CD8-positive, alpha-beta memory T cell (primary cell): ENCODE results near the gene NEURL1B. TPM values are rescaled to one million over a fixed set of nuclear protein-coding genes. Genes with fewer than 3 reads are reported as not detected.

Experiments used
- CTCF ChIA-PET: fragments of 350-600 bp; sonication (Branson Sonifier 250); formaldehyde crosslinking; loops from one replicate; lab custom pipeline; 2021; ENCODE audit warnings: antibody characterized with exemption; lab: Charles Lee
- POLR2A ChIA-PET: fragments of 350-600 bp; sonication (Branson Sonifier 250); formaldehyde crosslinking; loops from one replicate; lab custom pipeline; 2021; ENCODE audit warnings: antibody characterized with exemption; lab: Charles Lee
- DNase-seq, 5 donors: peaks; one replicate each; pipeline versions ENCODE4 v3.0.0 to v3.0.0-alpha.2; 2020 to 2022; ENCODE audit warnings: mixed read lengths in 1 of 5
- H3K27ac ChIP-seq: one replicate; pipeline ENCODE4 v1.7.0; 2013; ENCODE audit warnings: low read depth, mild to moderate bottlenecking, low read length, moderate library complexity
- H3K27me3 ChIP-seq: 2 replicates; pipeline ENCODE4 v1.7.0; 2013; ENCODE audit warnings: low read length, mild to moderate bottlenecking; ENCODE audit not compliant: insufficient read depth, poor library complexity, severe bottlenecking
- H3K36me3 ChIP-seq: 2 replicates; pipeline ENCODE4 v1.7.0; 2013; ENCODE audit warnings: mild to moderate bottlenecking, low read length, moderate library complexity; ENCODE audit not compliant: insufficient read depth
- H3K4me1 ChIP-seq: 2 replicates; pipeline ENCODE4 v1.7.0; 2013; ENCODE audit warnings: mild to moderate bottlenecking, low read length, moderate library complexity; ENCODE audit not compliant: insufficient read depth
- H3K4me3 ChIP-seq: 2 replicates; pipeline ENCODE4 v1.7.0; 2013; ENCODE audit warnings: mild to moderate bottlenecking, low read length
- H3K9me3 ChIP-seq: 2 replicates; pipeline ENCODE4 v1.7.0; 2013; ENCODE audit warnings: mild to moderate bottlenecking, low read length
- H3K27ac Mint-ChIP-seq, 8 donors: one replicate each; pipeline ENCODE4 v1.8.0; 2020 to 2021; ENCODE audit warnings: mixed read lengths in 8 of 8, mild to moderate bottlenecking in 6 of 8, inconsistent platforms in 3 of 8, moderate library complexity in 3 of 8
- H3K27me3 Mint-ChIP-seq, 2 donors: one replicate each; pipeline ENCODE4 v1.8.0; 2020 to 2021; ENCODE audit warnings: mixed read lengths in 2 of 2, mild to moderate bottlenecking in 1 of 2, moderate library complexity in 1 of 2
- H3K36me3 Mint-ChIP-seq, 3 donors: one replicate each; pipeline ENCODE4 v1.8.0; 2020 to 2021; ENCODE audit warnings: mixed read lengths in 3 of 3, inconsistent platforms in 1 of 3, mild to moderate bottlenecking in 1 of 3
- H3K4me1 Mint-ChIP-seq, 3 donors: one replicate each; pipeline ENCODE4 v1.8.0; 2020 to 2021; ENCODE audit warnings: mixed read lengths in 3 of 3, inconsistent platforms in 1 of 3, mild to moderate bottlenecking in 1 of 3
- H3K4me3 Mint-ChIP-seq, 7 donors: one replicate each; pipeline ENCODE4 v1.8.0; 2020 to 2021; ENCODE audit warnings: mixed read lengths in 7 of 7, mild to moderate bottlenecking in 6 of 7, moderate library complexity in 4 of 7, inconsistent platforms in 2 of 7
- H3K9me3 Mint-ChIP-seq, 5 donors: one replicate each; pipeline ENCODE4 v1.8.0; 2020 to 2022; ENCODE audit warnings: mixed read lengths in 5 of 5, mild to moderate bottlenecking in 3 of 5, moderate library complexity in 2 of 5, inconsistent platforms in 1 of 5
- polyA plus RNA-seq: library from polyadenylated mRNA; unstranded; fragments of 300-500 nt; fragmentation: Illumina TruSeq; gene quantifications from one replicate; pipeline ENCODE4 v1.2.3, GENCODE V29; 2021
- total RNA-seq, 2 experiments: library from RNA; stranded (reverse); gene quantifications; one replicate each; pipeline ENCODE4 v1.2.3, GENCODE V29; 2021

Gene NEURL1B
- total and polyA plus RNA-seq, 3 experiments from 2014 or later, result 0.04 to 0.13 TPM; not detected in 1

DNA sequence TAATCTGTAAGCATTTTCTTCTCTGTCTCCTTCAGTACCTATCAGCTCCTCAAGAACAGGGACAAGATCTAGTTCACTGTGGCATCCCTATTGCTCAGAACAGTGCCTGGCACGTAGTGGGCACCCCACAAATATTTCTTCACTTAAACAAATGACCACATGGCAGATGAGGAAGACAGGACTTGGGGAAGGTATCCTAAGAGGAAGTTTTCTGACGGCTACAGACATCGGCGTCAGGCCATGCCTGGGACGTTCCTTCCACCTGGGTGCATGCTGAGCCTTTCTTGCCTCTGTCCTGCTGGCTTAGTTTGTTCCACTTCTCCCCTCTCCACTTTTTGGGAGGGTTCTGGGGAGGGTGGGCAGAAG, 60.2 kb downstream of the NEURL1B start:
- DNase-seq, result no peak
- H3K36me3 ChIP-seq, result no peaks in the 10 kb centered on the region
- peaks cover 14% of the 10 kb centered on the region for H3K4me1 ChIP-seq
- no peak overlapping the region for H3K4me3 ChIP-seq
- ChIA-PET CTCF (interaction anchor here (0.8 to 2.5 kb wide), 7 partner anchors 11 to 258 kb away, joined by 3 to 7 read pairs (median 5); no protein-coding TSS in a partner anchor), POLR2A (no interaction called here)
- H3K4me3 Mint-ChIP-seq, result peak overlapping the region in 1 of 7 donors; percentile 70
- peak overlapping the region in 2 of 8 donors; percentile 25 to 48 for H3K27ac Mint-ChIP-seq
- no peaks in the 10 kb centered on the region for H3K9me3 ChIP-seq
- peaks cover 0 to 2% (median 0%) of the 10 kb centered on the region in 5 donors for H3K9me3 Mint-ChIP-seq
- peaks cover 22 to 48% of the 10 kb centered on the region in 2 donors for H3K27me3 Mint-ChIP-seq
- H3K4me1 Mint-ChIP-seq, result peaks cover 17 to 26% (median 22%) of the 10 kb centered on the region in 3 donors
- H3K36me3 Mint-ChIP-seq, result peaks cover 0 to 2% (median 0%) of the 10 kb centered on the region in 3 donors
- H3K27me3 ChIP-seq, result peaks cover 5% of the 10 kb centered on the region
- H3K27ac ChIP-seq, result no peak overlapping the region

DNA sequence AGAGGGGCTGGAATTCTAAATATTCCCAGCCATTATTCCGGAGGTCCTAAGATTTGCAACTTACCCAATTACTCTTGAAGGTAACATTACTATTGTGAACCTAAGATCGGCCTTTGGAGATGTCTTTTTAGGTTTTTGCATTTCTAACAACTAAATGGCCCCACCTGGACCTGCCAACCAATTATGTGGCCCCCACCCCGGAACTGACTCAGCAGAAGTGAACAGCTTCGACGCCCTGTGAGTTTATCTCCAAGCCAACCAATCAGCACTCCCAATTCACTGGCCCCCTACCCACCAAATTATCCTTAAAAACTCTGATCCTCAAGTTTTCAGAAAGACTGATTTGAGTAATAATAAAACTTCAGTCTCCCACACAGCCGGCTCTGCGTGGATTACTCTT, 62.9 kb downstream of the NEURL1B start:
- no peak for DNase-seq
- Mint-ChIP-seq H3K4me1 (peaks cover 8 to 12% (median 12%) of the 10 kb centered on the region in 3 donors), H3K27ac (peak overlapping the region in 1 of 8 donors; percentile 2), H3K36me3 (no peaks in the 10 kb centered on the region), H3K27me3 (peaks cover 29 to 66% of the 10 kb centered on the region in 2 donors), H3K9me3 (peaks cover 0 to 2% (median 0%) of the 10 kb centered on the region in 5 donors), H3K4me3 (no peak overlapping the region)
- Histone ChIP-seq H3K4me1 (peaks cover 7% of the 10 kb centered on the region), H3K27me3 (peaks cover 5% of the 10 kb centered on the region), H3K4me3 (no peak overlapping the region), H3K36me3 (no peaks in the 10 kb centered on the region), H3K27ac (no peak overlapping the region), H3K9me3 (no peaks in the 10 kb centered on the region)
- CTCF ChIA-PET, result no interaction called here
- POLR2A ChIA-PET, result no interaction called here

DNA sequence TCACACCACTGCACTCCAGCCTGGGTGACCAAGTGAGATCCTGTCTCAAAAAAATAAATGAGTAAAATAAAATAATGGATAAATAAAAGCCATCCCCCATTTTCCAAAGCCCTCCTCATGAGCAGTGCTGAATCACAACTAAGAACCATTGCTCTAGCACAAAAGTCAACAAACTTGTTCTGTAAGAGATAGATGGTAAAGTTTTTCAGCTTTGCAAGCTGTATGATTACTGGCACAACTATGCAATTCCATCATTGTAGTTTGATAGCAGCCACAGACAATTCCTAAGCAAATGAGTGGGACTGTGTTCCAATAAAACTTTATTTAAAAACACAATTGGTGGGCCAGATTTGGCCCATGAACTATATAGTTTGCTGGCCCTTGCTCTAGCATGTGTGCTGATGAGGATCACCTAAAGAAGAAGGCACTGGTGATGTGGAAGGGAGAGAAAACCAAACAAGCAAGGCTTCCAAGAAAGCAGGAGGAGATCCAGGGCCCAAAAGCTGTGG, 64.6 kb downstream of the NEURL1B start:
- no peak for DNase-seq
- H3K27me3 ChIP-seq, result peaks cover 5% of the 10 kb centered on the region
- no peaks in the 10 kb centered on the region for H3K9me3 ChIP-seq
- peaks cover 7% of the 10 kb centered on the region for H3K4me1 ChIP-seq
- Mint-ChIP-seq H3K9me3 (peaks cover 0 to 3% (median 0%) of the 10 kb centered on the region in 5 donors), H3K4me1 (peaks cover 10 to 15% (median 12%) of the 10 kb centered on the region in 3 donors), H3K36me3 (no peaks in the 10 kb centered on the region), H3K27me3 (peaks cover 31 to 73% of the 10 kb centered on the region in 2 donors), H3K4me3 (no peak overlapping the region), H3K27ac (no peak overlapping the region)
- ChIA-PET CTCF (interaction anchor here (1.2 to 2.0 kb wide), 2 partner anchors 8 to 227 kb away, joined by 3 to 9 read pairs; no protein-coding TSS in a partner anchor), POLR2A (no interaction called here)
- no peak overlapping the region for H3K27ac ChIP-seq
- H3K4me3 ChIP-seq, result no peak overlapping the region
- H3K36me3 ChIP-seq, result no peaks in the 10 kb centered on the region

DNA sequence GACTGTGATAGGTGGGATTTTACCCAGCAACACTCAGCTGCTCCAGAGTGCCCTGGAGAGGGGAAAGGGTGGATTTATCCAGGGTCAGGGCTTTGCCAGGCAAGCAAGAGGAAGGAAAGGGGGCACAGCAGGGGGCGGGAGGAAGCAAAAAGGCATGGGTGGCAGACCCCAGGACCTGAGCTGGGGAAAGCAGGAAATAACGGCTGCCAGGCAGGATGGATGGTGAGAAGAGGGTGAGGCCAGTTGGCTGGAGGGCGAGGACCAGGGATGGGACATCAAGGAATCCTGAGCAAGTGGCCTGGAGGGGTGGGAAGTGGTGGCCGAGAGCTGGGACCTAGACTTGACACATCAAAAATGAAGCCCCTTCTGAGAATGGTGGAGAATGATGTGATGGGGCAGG, 65.7 kb downstream of the NEURL1B start:
- no peak overlapping the region for H3K27ac ChIP-seq
- Mint-ChIP-seq H3K27ac (no peak overlapping the region), H3K36me3 (no peaks in the 10 kb centered on the region), H3K9me3 (peaks cover 0 to 4% (median 0%) of the 10 kb centered on the region in 5 donors), H3K4me3 (no peak overlapping the region), H3K4me1 (peaks cover 3 to 7% (median 6%) of the 10 kb centered on the region in 3 donors), H3K27me3 (peaks cover 28 to 69% of the 10 kb centered on the region in 2 donors)
- H3K27me3 ChIP-seq, result peaks cover 2% of the 10 kb centered on the region
- H3K9me3 ChIP-seq, result no peaks in the 10 kb centered on the region
- no peak overlapping the region for H3K4me3 ChIP-seq
- no peak for DNase-seq
- peaks cover under 1% of the 10 kb centered on the region for H3K4me1 ChIP-seq
- no peaks in the 10 kb centered on the region for H3K36me3 ChIP-seq
- ChIA-PET POLR2A (no interaction called here), CTCF (interaction anchor here (0.7 to 2.0 kb wide), 3 partner anchors 9 to 252 kb away, joined by 3 to 9 read pairs (median 5); partner anchors contain the start of gene RPL26L1)

DNA sequence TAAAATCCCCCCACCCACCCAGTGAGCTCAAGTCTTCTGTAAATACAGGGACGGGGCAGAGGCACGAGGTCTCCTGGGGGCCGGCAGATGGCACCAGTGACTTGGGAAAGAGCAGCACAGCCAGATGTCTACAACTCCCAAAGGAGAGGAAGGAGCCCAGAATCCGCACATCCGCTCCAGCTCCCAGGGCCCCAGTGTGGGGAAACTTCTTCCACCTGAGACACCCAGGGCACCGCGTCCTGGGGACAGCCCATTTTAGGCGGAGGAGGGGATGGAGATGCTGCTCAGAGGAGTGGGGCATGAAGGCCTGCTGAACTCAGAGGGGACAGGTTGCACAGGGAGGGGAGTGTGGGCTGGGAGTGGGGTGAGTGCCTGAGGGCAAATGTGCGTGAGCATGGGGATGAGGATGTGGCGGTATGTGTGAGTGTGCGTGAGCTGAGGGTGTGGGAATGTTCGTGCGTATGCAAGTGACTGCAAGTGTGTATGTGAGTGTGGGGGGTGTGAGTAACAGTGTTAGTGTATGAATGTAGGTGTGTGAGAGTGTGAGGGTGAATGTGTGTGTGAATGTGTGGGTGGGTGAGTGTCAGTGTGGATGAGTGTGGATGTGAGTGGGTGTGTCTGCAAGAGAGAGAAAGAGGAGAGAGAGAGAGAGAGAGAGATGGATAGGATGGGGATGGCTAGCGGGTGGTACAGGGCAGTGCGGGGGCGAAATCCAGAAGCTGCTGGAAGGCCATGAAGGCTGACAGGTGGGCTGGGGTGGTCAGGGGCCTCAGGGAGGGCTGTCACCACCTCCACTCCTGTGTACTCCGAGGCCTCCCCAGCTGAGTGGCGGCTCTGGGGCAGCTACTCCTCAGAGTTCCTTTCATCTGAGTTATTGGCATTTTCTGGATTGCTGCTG, 66.5 kb downstream of the NEURL1B start:
- Mint-ChIP-seq H3K4me1 (peaks cover 0 to 5% (median 5%) of the 10 kb centered on the region in 3 donors), H3K27ac (peak overlapping the region in 2 of 8 donors; percentile 7 to 8), H3K9me3 (peaks cover 0 to 4% (median 0%) of the 10 kb centered on the region in 5 donors), H3K4me3 (peak overlapping the region in 1 of 7 donors; percentile 12), H3K36me3 (no peaks in the 10 kb centered on the region), H3K27me3 (peaks cover 22 to 67% of the 10 kb centered on the region in 2 donors)
- ChIA-PET CTCF (interaction anchor here (0.7 to 2.0 kb wide), 5 partner anchors 9 to 252 kb away, joined by 3 to 9 read pairs (median 5); partner anchors contain the start of gene RPL26L1), POLR2A (interaction anchor here (0.6 kb wide), 1 partner anchor 225 kb away, joined by 3 read pairs; no protein-coding TSS in a partner anchor)
- Histone ChIP-seq H3K4me1 (no peaks in the 10 kb centered on the region), H3K36me3 (no peaks in the 10 kb centered on the region), H3K9me3 (no peaks in the 10 kb centered on the region), H3K27ac (no peak overlapping the region), H3K4me3 (no peak overlapping the region), H3K27me3 (no peaks in the 10 kb centered on the region)
- no peak for DNase-seq

DNA sequence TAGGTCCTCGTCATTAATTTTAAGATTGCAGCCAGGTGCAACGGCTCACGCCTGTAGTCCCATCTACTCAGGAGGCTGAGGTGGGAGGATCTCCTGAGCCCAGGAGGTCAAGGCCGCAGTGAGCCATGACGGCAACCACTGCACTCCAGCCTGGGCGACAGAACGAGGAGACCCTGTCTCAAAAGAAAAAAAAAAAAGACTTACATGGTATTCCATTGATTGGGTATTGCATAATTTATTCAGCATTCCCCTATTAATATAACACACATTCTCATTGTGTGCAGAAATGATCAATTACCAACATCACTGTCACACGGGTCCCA, 67.1 kb downstream of the NEURL1B start:
- ChIA-PET CTCF (interaction anchor here (0.9 to 1.4 kb wide), 2 partner anchors 10 to 225 kb away, joined by 3 to 6 read pairs; no protein-coding TSS in a partner anchor), POLR2A (no interaction called here)
- no peaks in the 10 kb centered on the region for H3K9me3 ChIP-seq
- DNase-seq, result no peak
- Mint-ChIP-seq H3K4me3 (no peak overlapping the region), H3K27me3 (peaks cover 17 to 65% of the 10 kb centered on the region in 2 donors), H3K9me3 (peaks cover 0 to 4% (median 0%) of the 10 kb centered on the region in 5 donors), H3K4me1 (peaks cover 2 to 9% (median 8%) of the 10 kb centered on the region in 3 donors), H3K36me3 (no peaks in the 10 kb centered on the region), H3K27ac (no peak overlapping the region)
- no peak overlapping the region for H3K27ac ChIP-seq
- no peaks in the 10 kb centered on the region for H3K36me3 ChIP-seq
- no peak overlapping the region for H3K4me3 ChIP-seq
- H3K4me1 ChIP-seq, result peaks cover under 1% of the 10 kb centered on the region
- no peaks in the 10 kb centered on the region for H3K27me3 ChIP-seq

DNA sequence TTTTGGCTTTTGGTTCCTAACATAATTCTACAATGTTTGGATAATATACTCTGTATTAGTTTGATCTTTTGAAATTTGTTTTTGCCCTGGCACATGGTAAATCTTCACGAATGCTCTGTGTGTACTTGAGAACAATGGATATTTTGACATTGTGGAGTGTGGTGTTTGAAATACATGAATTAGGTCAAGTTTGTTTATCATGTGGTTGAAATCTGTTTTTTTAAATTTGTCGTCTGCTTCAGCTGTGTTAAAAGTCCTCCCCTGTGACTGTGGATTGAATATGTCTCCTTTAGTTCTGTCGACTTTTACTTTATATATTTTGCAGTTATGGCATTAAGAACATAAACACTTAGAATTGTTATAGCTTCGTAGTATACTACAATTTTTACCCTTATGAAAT, 69.6 kb downstream of the NEURL1B start:
- H3K4me3 Mint-ChIP-seq, result peak overlapping the region in 4 of 7 donors; percentile 9 to 39 (median 20)
- H3K27ac ChIP-seq, result no peak overlapping the region
- H3K36me3 Mint-ChIP-seq, result no peaks in the 10 kb centered on the region
- no peaks in the 10 kb centered on the region for H3K9me3 ChIP-seq
- H3K4me1 ChIP-seq, result peaks cover 3% of the 10 kb centered on the region
- H3K9me3 Mint-ChIP-seq, result peaks cover 0 to 2% (median 0%) of the 10 kb centered on the region in 5 donors
- no peak overlapping the region for H3K4me3 ChIP-seq
- DNase-seq, result peak in 1 of 5 donors; percentile 35
- ChIA-PET CTCF (interaction anchor here (1.0 to 7.3 kb wide), 4 partner anchors 14 to 220 kb away, joined by 3 to 270 read pairs (median 39); partner anchors contain the start of gene DUSP1), POLR2A (no interaction called here)
- peaks cover 11 to 13% (median 11%) of the 10 kb centered on the region in 3 donors for H3K4me1 Mint-ChIP-seq
- H3K27ac Mint-ChIP-seq, result peak overlapping the region in 6 of 8 donors; percentile 26 to 81 (median 74)
- peaks cover 14 to 47% of the 10 kb centered on the region in 2 donors for H3K27me3 Mint-ChIP-seq
- no peaks in the 10 kb centered on the region for H3K27me3 ChIP-seq
- no peaks in the 10 kb centered on the region for H3K36me3 ChIP-seq
